GM12878 (cell line): Measurements from ENCODE around the gene CBFA2T3. TPM values are rescaled to one million over a fixed set of nuclear protein-coding genes. Genes with fewer than 3 reads are reported as not detected.

ENCODE experiments used
- ATAC-seq: fragments of 200-7000 bp; cut with Tn5 transposase; 3 replicates; pipeline ENCODE4 v1.9.1; 2020; ENCODE audit warnings: mild to moderate bottlenecking, moderate library complexity
- BruUV-seq: library from RNA; stranded (reverse); fragments of 400-500 nt; replicated peaks from 2 replicates; lab custom pipeline; 2021; lab: Mats Ljungman, UMichigan
- CTCF ChIA-PET: fragments of 300-600 bp; sonication (Branson Sonifier 250); formaldehyde crosslinking; extraction: SDS; loops from one replicate; lab custom pipeline; 2021; ENCODE audit warnings: inconsistent platforms; lab: Yijun Ruan, JAX
- POLR2A ChIA-PET: fragments of 350-600 bp; formaldehyde crosslinking; extraction: SDS; loops from one replicate; lab custom pipeline; 2021; ENCODE audit warnings: inconsistent platforms; lab: Charles Lee
- RAD21 ChIA-PET: fragments of 300-600 bp; sonication (Branson Sonifier 250); formaldehyde crosslinking; loops from one replicate; lab custom pipeline; 2023; ENCODE audit warnings: antibody characterized with exemption; ENCODE audit not compliant: unreplicated experiment; lab: Charles Lee
- SMC1A ChIA-PET: fragments of 300-600 bp; sonication (Branson Sonifier 250); formaldehyde crosslinking; loops from one replicate; lab custom pipeline; 2023; ENCODE audit not compliant: unreplicated experiment, uncharacterized antibody; lab: Charles Lee
- DNase-seq: peaks from one replicate; pipeline ENCODE4 v3.0.0-alpha.2; 2011; ENCODE audit warnings: low read depth, low spot score
- FAIRE-seq: peaks from 3 replicates; lab custom pipeline; 2011; peaks lifted over from hg19 to GRCh38; lab: Jason Lieb, UNC
- H2AFZ ChIP-seq: 2 replicates; pipeline ENCODE4 v1.6.0; 2011; ENCODE audit warnings: low read depth, low read length, control low read depth; ENCODE audit not compliant: control insufficient read depth
- H3K27ac ChIP-seq: 2 replicates; pipeline ENCODE4 v1.5.1; 2011; ENCODE audit warnings: control low read depth; ENCODE audit not compliant: control insufficient read depth, insufficient read depth
- H3K27me3 ChIP-seq, 2 experiments: replicated peaks in 1 of 2; 2 replicates each; pipeline versions ENCODE4 v1.6.0 to v1.6.1; 2011; ENCODE audit warnings: low read length in 1 of 2; ENCODE audit not compliant: control insufficient read depth in 2 of 2, insufficient read depth in 2 of 2
- H3K36me3 ChIP-seq, 2 experiments: 2 replicates each; pipeline ENCODE4 v1.5.1; 2011; ENCODE audit warnings: low read length in 1 of 2; ENCODE audit not compliant: control insufficient read depth in 2 of 2, insufficient read depth in 2 of 2
- H3K4me1 ChIP-seq: 2 replicates; pipeline ENCODE4 v1.6.1; 2011; ENCODE audit warnings: mild to moderate bottlenecking, low read length, moderate library complexity, mixed read lengths; ENCODE audit not compliant: control insufficient read depth, insufficient read depth
- H3K4me2 ChIP-seq: 2 replicates; pipeline ENCODE4 v1.6.0; 2011; ENCODE audit warnings: control low read depth; ENCODE audit not compliant: control insufficient read depth, insufficient read depth
- H3K4me3 ChIP-seq: fragments of 200-600 bp; sonication (generic); 2 replicates; pipeline ENCODE4 v1.5.1; 2016
- H3K79me2 ChIP-seq: 2 replicates; pipeline ENCODE4 v1.6.0; 2011; ENCODE audit warnings: low read length; ENCODE audit not compliant: control insufficient read depth, insufficient read depth
- H3K9ac ChIP-seq: 2 replicates; pipeline ENCODE4 v1.8.0; 2011; ENCODE audit warnings: low read length, control low read depth, mixed read lengths; ENCODE audit not compliant: control insufficient read depth, insufficient read depth
- H3K9me3 ChIP-seq: replicated peaks from 3 replicates; pipeline ENCODE4 v1.5.1; 2011; ENCODE audit warnings: mild to moderate bottlenecking, low read length; ENCODE audit not compliant: control insufficient read depth, insufficient read depth
- H4K20me1 ChIP-seq: 2 replicates; pipeline ENCODE4 v1.6.0; 2011; ENCODE audit not compliant: control insufficient read depth, insufficient read depth
- EGR1 ChIP-seq, 2 experiments: IDR thresholded peaks; 1 replicate in 1 of 2; 2 replicates in 1 of 2; pipeline ENCODE4 v1.6.1; 2011 to 2012; ENCODE audit warnings: low read depth in 2 of 2, low read length in 2 of 2, borderline replicate concordance in 1 of 2, mild to moderate bottlenecking in 1 of 2, moderate library complexity in 1 of 2
- HCFC1 ChIP-seq: fragments of 150-350 bp; IDR thresholded peaks from 2 replicates; pipeline ENCODE4 v1.6.1; 2014; ENCODE audit warnings: low read length
- MTA3 ChIP-seq: IDR thresholded peaks from 2 replicates; pipeline ENCODE4 v1.6.1; 2012; ENCODE audit warnings: low read length, inconsistent platforms, borderline replicate concordance
- SREBF1 ChIP-seq: IDR thresholded peaks from 2 replicates; pipeline ENCODE4 v1.6.1; 2012; ENCODE audit warnings: mild to moderate bottlenecking, low read length
- TCF12 ChIP-seq: IDR thresholded peaks from 2 replicates; pipeline ENCODE4 v1.6.1; 2011; ENCODE audit warnings: low read depth, mild to moderate bottlenecking, low read length
- WGBS: methylation state at CpG from one replicate; pipeline ENCODE4 v1.1.6; 2016; ENCODE audit warnings: low lambda C conversion rate; ENCODE audit not compliant: insufficient replicate concordance, insufficient coverage; ENCODE audit errors: missing lambda C conversion rate; 5-methylcytosine and 5-hydroxymethylcytosine counted together
- in situ Hi-C: fragments of 300-500 bp; cut with MboI; formaldehyde crosslinking; loops from 9 replicates; pipeline ENCODE4 v1.14.3; 2018; ENCODE audit warnings: mixed read lengths
- intact Hi-C: fragments of 100-400 bp; cut with micrococcal nuclease; formaldehyde crosslinking; loops from one replicate; pipeline ENCODE4 v1.14.2; 2022; ENCODE audit not compliant: unreplicated experiment
- polyA plus RNA-seq, 11 experiments: library from polyadenylated mRNA; depleted of rRNA in 4 of 11; unstranded in 6 of 11; stranded (reverse) in 5 of 11; fragments of >200 nt; fragmentation: Nextera tagmentation in 4 of 11; fragmentation: Illumina TruSeq in 1 of 11; extraction: Ambion mirVana in 4 of 11; extraction: Trizol in 1 of 11; gene quantifications; 1 replicate in 1 of 11; 2 replicates in 10 of 11; pipeline versions ENCODE4 v1.2.1 to v1.2.3, GENCODE V29; 2011 to 2016; ENCODE audit warnings: inconsistent platforms in 2 of 11, missing spikeins in 2 of 11, low read depth in 1 of 11
- total RNA-seq, 4 experiments: library from RNA; depleted of rRNA in 3 of 4; stranded (reverse); fragments of >200 nt in 3 of 4; fragmentation: Illumina TruSeq in 1 of 4; extraction: Trizol in 1 of 4; gene quantifications; 2 replicates each; pipeline versions ENCODE4 v1.2.1 to v1.2.3, GENCODE V29; 2013 to 2021
- TF ChIP-seq, protein P1 (sequence below): fragments of 450-650 bp; IDR thresholded peaks from 2 replicates; pipeline ENCODE4 v1.6.1; 2016; ENCODE audit warnings: mild to moderate bottlenecking, moderate library complexity, borderline replicate concordance
- TF ChIP-seq, protein P2 (sequence below): fragments of 450-650 bp; IDR thresholded peaks from 2 replicates; pipeline ENCODE4 v1.6.1; 2017; ENCODE audit warnings: mild to moderate bottlenecking

Gene CBFA2T3
- total and polyA plus RNA-seq, 10 of the 15 experiments (the other 5 are each of a cell fraction or from before 2014, with no cell fraction given): 0.69 to 42.6 (median 4.5) TPM

DNA sequence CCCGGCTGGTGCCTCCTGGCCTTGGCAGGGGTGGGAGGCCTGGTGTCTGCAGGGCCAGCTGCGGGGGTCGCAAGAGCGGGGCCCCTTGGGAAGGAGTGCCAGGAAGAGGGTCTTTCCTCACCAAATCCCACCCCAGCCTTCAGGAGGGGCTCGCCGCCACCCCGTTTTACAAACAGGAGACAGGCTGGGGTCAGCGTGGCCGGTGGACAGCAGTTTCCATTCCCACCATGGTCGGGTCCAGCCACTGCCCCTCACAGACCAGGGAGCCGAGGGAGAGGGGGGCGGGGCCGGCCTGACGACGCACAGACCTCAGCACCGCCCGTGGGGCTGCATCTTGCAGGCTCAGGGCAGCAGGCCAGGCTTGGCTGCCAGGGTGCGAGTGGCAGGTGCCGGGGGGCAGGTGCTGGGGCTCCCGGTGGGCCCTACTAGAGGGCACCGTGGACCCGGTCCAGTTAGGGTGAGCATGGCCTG is 7.6 kb downstream of the CBFA2T3 start:
- in situ Hi-C loops: no loop called here
- H3K4me1 ChIP-seq: peaks cover 82% of the 10 kb centered on the region
- CTCF ChIA-PET: interaction anchor here (1.2 kb wide), 1 partner anchor 14 kb away, joined by 3 read pairs; no protein-coding TSS in a partner anchor
- peak overlapping the region; percentile 89 for H3K27ac ChIP-seq
- intact Hi-C loops: loop anchor here (2.0 kb wide), 1 partner anchor 127 kb away; no protein-coding TSS in a partner anchor
- RAD21 ChIA-PET: interaction anchor here (1.0 to 3.9 kb wide), 6 partner anchors 8 to 129 kb away, joined by 3 to 29 read pairs (median 6); partner anchors contain the start of gene CBFA2T3
- no peaks in the 10 kb centered on the region for H3K27me3 ChIP-seq
- peak overlapping the region; percentile 59 for H3K9ac ChIP-seq
- DNase-seq (no peak), ATAC-seq (no peak), FAIRE-seq (peak; percentile 31)
- peak overlapping the region; percentile 96 for H3K4me2 ChIP-seq
- 7% methylated on average over 20 of the region's 22 CpGs for WGBS
- no TSS peak for BruUV-seq
- TF ChIP-seq TCF12 (0 out of 2 replicates have a peak, but pooled peaks have one; percentile 33), EGR1 (IDR thresholded peaks at IDR 0.05; ENCODE audit: borderline replicate concordance in 1 of 2, low read depth in 2 of 2, low read length in 2 of 2) (no peak), MTA3 (no peak), HCFC1 (no peak), SREBF1 (no peak)
- TF ChIP-seq, protein P1, sequence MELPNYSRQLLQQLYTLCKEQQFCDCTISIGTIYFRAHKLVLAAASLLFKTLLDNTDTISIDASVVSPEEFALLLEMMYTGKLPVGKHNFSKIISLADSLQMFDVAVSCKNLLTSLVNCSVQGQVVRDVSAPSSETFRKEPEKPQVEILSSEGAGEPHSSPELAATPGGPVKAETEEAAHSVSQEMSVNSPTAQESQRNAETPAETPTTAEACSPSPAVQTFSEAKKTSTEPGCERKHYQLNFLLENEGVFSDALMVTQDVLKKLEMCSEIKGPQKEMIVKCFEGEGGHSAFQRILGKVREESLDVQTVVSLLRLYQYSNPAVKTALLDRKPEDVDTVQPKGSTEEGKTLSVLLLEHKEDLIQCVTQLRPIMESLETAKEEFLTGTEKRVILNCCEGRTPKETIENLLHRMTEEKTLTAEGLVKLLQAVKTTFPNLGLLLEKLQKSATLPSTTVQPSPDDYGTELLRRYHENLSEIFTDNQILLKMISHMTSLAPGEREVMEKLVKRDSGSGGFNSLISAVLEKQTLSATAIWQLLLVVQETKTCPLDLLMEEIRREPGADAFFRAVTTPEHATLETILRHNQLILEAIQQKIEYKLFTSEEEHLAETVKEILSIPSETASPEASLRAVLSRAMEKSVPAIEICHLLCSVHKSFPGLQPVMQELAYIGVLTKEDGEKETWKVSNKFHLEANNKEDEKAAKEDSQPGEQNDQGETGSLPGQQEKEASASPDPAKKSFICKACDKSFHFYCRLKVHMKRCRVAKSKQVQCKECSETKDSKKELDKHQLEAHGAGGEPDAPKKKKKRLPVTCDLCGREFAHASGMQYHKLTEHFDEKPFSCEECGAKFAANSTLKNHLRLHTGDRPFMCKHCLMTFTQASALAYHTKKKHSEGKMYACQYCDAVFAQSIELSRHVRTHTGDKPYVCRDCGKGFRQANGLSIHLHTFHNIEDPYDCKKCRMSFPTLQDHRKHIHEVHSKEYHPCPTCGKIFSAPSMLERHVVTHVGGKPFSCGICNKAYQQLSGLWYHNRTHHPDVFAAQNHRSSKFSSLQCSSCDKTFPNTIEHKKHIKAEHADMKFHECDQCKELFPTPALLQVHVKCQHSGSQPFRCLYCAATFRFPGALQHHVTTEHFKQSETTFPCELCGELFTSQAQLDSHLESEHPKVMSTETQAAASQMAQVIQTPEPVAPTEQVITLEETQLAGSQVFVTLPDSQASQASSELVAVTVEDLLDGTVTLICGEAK: no peak
- TF ChIP-seq, protein P2, sequence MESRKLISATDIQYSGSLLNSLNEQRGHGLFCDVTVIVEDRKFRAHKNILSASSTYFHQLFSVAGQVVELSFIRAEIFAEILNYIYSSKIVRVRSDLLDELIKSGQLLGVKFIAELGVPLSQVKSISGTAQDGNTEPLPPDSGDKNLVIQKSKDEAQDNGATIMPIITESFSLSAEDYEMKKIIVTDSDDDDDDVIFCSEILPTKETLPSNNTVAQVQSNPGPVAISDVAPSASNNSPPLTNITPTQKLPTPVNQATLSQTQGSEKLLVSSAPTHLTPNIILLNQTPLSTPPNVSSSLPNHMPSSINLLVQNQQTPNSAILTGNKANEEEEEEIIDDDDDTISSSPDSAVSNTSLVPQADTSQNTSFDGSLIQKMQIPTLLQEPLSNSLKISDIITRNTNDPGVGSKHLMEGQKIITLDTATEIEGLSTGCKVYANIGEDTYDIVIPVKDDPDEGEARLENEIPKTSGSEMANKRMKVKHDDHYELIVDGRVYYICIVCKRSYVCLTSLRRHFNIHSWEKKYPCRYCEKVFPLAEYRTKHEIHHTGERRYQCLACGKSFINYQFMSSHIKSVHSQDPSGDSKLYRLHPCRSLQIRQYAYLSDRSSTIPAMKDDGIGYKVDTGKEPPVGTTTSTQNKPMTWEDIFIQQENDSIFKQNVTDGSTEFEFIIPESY: no peak
- POLR2A ChIA-PET: interaction anchor here (0.6 to 5.2 kb wide), 4 partner anchors 9 to 195 kb away, joined by 3 to 30 read pairs (median 12); partner anchors contain the start of gene CBFA2T3
- no peak overlapping the region for H2AFZ ChIP-seq
- peak overlapping the region; percentile 59 for H3K4me3 ChIP-seq
- SMC1A ChIA-PET: interaction anchor here (0.6 to 2.1 kb wide), 5 partner anchors 9 to 129 kb away, joined by 3 to 6 read pairs (median 4); no protein-coding TSS in a partner anchor
- H3K9me3 ChIP-seq: no peaks in the 10 kb centered on the region
- no peaks in the 10 kb centered on the region for H4K20me1 ChIP-seq
- peaks cover 0 to 8% of the 10 kb centered on the region in 2 experiments; a peak in 2 of 4 replicates for H3K36me3 ChIP-seq
- peaks cover 84% of the 10 kb centered on the region for H3K79me2 ChIP-seq
